Body of pancreas (tissue), 4 donors: ENCODE results near the gene CEND1. TPM values are rescaled to one million over a fixed set of nuclear protein-coding genes. Genes with fewer than 3 reads are reported as not detected.

ENCODE experiments used
- ATAC-seq: fragments of 150-250 bp; one replicate; pipeline ENCODE4 v1.9.1; 2016
- DNase-seq, 4 donors: peaks; one replicate each; pipeline ENCODE4 v3.0.0-alpha.2; 2019
- H3K27ac ChIP-seq, 4 donors: fragments of 200-600 bp; sonication (generic); 1 replicate in 3 of 4; 2 replicates in 1 of 4; pipeline versions ENCODE4 v1.5.1 to v1.6.1; 2016 to 2019; ENCODE audit warnings: mild to moderate bottlenecking in 1 of 4, mixed read lengths in 1 of 4, moderate library complexity in 1 of 4
- H3K27me3 ChIP-seq, 2 donors: fragments of 200-600 bp; sonication (generic); one replicate each; pipeline ENCODE4 v1.6.0; 2016; ENCODE audit warnings: mild to moderate bottlenecking in 1 of 2
- H3K36me3 ChIP-seq, 2 donors: fragments of 200-600 bp; sonication (generic); replicated peaks in 1 of 2; 2 replicates each; pipeline ENCODE4 v1.5.1; 2016; ENCODE audit warnings: low read depth in 2 of 2; ENCODE audit not compliant: insufficient read depth in 1 of 2
- H3K4me1 ChIP-seq: fragments of 200-600 bp; sonication (generic); one replicate; pipeline ENCODE4 v1.6.0; 2016
- H3K4me3 ChIP-seq, 2 donors: fragments of 200-600 bp; sonication (generic); 1 replicate in 1 of 2; 2 replicates in 1 of 2; pipeline ENCODE4 v1.5.1; 2016 to 2019
- H3K9me3 ChIP-seq, 3 donors: fragments of 200-600 bp; sonication (generic); 1 replicate in 2 of 3; 2 replicates in 1 of 3; pipeline ENCODE4 v1.5.1; 2016
- CTCF ChIP-seq, 7 experiments: fragments of 450-650 bp in 4 of 7; fragments of 200-600 bp in 3 of 7; sonication (generic) in 3 of 7; IDR thresholded peaks; one replicate each; pipeline ENCODE4 v1.5.1; 2016 to 2019; ENCODE audit warnings: antibody characterized with exemption in 7 of 7
- POLR2A ChIP-seq, 3 donors: fragments of 450-650 bp; IDR thresholded peaks; one replicate each; pipeline ENCODE4 v1.6.1; 2016; ENCODE audit warnings: antibody characterized with exemption in 3 of 3, mild to moderate bottlenecking in 2 of 3
- WGBS, 2 donors: methylation state at CpG; one replicate each; pipeline ENCODE4 v1.1.5; 2017; 5-methylcytosine and 5-hydroxymethylcytosine counted together
- intact Hi-C: fragments of 100-400 bp; cut with DNase I; formaldehyde crosslinking; loops from one replicate; pipeline ENCODE4 v1.15.1; 2023
- total RNA-seq, 2 donors: library from RNA; depleted of rRNA; stranded (reverse); fragments of >200 nt; gene quantifications; one replicate each; pipeline ENCODE4 v1.1.0, GENCODE V29; 2016

The CEND1 gene
- total RNA-seq, 2 donors from 2014 or later, result 0.78 TPM; not detected in 1

DNA sequence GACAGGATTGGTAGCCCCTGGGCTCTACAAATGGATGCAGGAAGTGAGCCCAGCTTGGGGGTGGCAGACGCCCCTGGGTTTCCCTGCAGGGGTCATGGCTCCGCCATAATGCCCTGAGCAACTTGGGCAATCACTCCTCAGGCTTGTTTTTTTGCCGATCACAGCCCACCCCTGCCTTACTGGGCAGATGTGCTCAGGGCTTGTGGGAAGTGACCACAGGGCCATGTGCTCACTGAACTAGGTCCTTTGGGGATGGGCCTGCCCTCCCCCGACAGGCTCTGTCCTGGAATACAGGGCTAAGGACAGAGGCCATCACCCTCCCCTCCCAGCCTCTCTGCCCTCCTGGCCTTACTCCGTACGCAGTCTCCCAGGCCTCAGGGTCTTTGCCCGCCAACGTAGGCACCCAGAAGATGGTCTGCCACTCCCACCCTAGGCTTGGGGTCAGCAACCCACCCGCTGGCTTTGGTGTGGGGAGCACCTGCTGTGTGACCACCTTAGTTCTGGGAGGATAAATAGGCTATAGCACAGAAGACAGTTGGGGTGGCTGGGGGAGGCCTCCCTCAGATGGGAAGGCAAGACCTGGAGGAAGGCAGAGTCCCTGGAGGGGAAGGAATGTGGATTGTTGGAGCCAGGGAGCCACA is 23.7 kb upstream of the CEND1 start:
- Histone ChIP-seq H3K27ac (no peak overlapping the region), H3K4me1 (peaks cover 25% of the 10 kb centered on the region), H3K27me3 (no peaks in the 10 kb centered on the region), H3K4me3 (no peak overlapping the region), H3K9me3 (no peaks in the 10 kb centered on the region), H3K36me3 (peaks cover 0 to 12% of the 10 kb centered on the region in 2 donors)
- intact Hi-C loops, result no loop called here
- ATAC-seq, result no peak
- 72 to 100% methylated on average over 6 to 8 of the region's 9 CpGs for WGBS, 2 donors
- no peak for DNase-seq
- no peak for TF ChIP-seq POLR2A (IDR thresholded peaks at IDR 0.05)
- no peak for TF ChIP-seq CTCF (IDR thresholded peaks at IDR 0.05)

DNA sequence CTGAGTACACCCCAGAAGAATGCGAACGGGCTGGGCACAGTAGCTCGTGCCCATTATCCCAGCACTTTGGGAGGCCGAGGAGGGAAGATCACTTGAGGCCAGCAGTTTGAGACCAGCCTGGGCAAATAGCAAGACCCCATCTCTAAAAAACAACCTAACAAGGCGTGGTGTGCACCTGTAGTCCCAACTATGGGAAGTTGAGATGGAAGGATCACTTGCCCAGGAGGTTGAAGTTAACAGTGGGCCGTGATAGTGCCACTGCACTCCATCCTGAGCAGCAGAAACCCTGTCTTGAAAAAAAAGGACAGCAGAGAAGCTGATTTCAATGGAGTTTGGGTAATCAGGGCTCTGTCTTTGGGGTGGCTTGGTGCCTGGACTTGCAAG is 23.2 kb upstream of the CEND1 start:
- Histone ChIP-seq H3K4me1 (peaks cover 25% of the 10 kb centered on the region), H3K36me3 (peaks cover 0 to 12% of the 10 kb centered on the region in 2 donors), H3K27ac (no peak overlapping the region), H3K9me3 (no peaks in the 10 kb centered on the region), H3K4me3 (no peak overlapping the region), H3K27me3 (no peaks in the 10 kb centered on the region)
- intact Hi-C loops, result no loop called here
- ATAC-seq (no peak), DNase-seq (no peak)
- TF ChIP-seq POLR2A (IDR thresholded peaks at IDR 0.05) (no peak), CTCF (IDR thresholded peaks at IDR 0.05) (no peak)
- 87 to 91% methylated on average over 6 of the region's 6 CpGs for WGBS, 2 donors

GRCh38 chr11:812390-812789 is 22.5 kb upstream of the CEND1 start:
- H3K4me3 ChIP-seq, result no peak overlapping the region
- no peak overlapping the region for H3K27ac ChIP-seq
- no peak for TF ChIP-seq CTCF (IDR thresholded peaks at IDR 0.05)
- no peak for TF ChIP-seq POLR2A (IDR thresholded peaks at IDR 0.05)
- 84 to 97% methylated on average over 3 of the region's 3 CpGs for WGBS, 2 donors
- intact Hi-C loops, result no loop called here
- H3K4me1 ChIP-seq, result peaks cover 26% of the 10 kb centered on the region
- DNase-seq (no peak), ATAC-seq (no peak)
- H3K36me3 ChIP-seq, result peaks cover 0 to 12% of the 10 kb centered on the region in 2 donors
- H3K9me3 ChIP-seq, result no peaks in the 10 kb centered on the region
- H3K27me3 ChIP-seq, result no peaks in the 10 kb centered on the region

- no peak for DNase-seq
- TF ChIP-seq POLR2A (IDR thresholded peaks at IDR 0.05) (no peak), CTCF (IDR thresholded peaks at IDR 0.05) (no peak)
- Histone ChIP-seq H3K9me3 (no peaks in the 10 kb centered on the region), H3K27me3 (no peaks in the 10 kb centered on the region), H3K4me1 (peaks cover 26% of the 10 kb centered on the region), H3K4me3 (no peak overlapping the region), H3K27ac (peak overlapping the region in 1 of 4 donors; percentile 21), H3K36me3 (peaks cover 0 to 12% of the 10 kb centered on the region in 2 donors)
- WGBS, 2 donors, result 55 to 56% methylated on average over 4 to 14 of the region's 14 CpGs
- no peak for ATAC-seq
- intact Hi-C loops, result no loop called here
Observed at GRCh38 chr11:811446-812245, 21.8 kb upstream of the CEND1 start.
